ENCODE data around the gene SMYD2.

SMYD2 gene, protein sequence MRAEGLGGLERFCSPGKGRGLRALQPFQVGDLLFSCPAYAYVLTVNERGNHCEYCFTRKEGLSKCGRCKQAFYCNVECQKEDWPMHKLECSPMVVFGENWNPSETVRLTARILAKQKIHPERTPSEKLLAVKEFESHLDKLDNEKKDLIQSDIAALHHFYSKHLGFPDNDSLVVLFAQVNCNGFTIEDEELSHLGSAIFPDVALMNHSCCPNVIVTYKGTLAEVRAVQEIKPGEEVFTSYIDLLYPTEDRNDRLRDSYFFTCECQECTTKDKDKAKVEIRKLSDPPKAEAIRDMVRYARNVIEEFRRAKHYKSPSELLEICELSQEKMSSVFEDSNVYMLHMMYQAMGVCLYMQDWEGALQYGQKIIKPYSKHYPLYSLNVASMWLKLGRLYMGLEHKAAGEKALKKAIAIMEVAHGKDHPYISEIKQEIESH

DNA sequence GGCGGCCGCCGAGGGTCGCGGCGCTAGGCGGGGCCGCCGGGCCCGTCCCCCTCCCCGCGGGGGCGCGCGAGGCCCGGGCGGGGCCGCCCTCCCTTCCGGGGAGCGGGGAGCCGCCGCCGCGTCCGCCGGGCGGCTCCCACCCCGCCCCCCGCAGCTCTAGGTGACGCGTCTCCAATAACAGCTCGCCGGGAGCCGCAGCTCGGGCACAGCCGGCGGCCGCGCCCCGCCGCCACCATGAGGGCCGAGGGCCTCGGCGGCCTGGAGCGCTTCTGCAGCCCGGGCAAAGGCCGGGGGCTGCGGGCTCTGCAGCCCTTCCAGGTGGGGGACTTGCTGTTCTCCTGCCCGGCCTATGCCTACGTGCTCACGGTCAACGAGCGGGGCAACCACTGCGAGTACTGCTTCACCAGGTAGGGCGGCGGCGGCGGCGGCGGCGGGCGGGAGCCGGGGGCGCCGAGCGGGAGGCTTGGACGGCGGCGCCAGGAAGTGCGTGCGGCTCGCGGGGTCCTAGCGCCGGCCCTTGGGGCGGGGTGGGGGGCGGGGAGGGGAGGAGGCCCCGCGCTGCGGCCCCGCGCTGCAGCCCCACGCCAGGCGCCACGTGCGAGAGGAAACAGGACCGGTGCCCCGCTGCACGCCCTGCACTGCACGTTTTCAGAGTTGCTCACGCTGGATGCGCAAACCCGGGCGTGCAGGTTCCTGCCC is at the start of gene SMYD2:
TSS of gene SMYD2 (plus strand) at position 139 of the 699 bp plus-strand sequence. CDS start at position 235, 96 bp downstream.
- peak; percentile 48 to 53 for DNase-seq (ENCODE audit: low read depth in 2 of 2)

DNA sequence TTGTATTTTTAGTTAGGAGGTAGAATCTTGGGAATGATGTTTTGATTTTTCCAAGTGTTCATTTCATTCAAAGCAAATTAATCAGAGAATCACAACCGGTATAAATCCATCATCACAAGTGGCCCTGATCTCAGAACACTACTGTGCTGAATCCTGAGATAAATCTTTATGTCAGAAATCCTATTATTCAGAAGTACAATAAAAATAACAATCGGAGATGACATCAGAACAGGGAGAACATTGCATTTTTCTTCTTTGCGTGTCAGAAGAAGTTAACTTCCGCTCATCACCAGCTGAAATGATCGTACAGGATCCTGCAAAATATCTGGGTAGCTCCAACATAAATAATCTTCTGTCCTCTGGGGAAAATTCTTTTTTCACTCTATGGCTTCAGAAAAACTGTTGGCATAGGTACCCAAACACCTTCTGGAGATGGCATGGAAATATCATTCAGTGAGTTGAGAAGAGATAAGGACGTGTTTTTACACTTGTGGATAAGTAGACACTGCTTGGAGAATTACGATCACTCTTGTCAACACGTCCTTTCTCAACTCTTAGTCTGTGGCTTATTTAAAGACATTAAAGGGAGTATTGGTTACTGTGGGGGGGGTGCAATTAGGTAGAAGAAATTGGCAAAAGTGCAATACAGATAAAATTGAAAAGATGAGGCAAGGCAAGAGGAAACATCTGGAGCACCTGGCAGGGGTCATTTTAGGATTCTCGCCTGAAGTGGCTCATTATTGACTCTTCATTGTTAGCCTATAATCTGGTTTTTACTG is 46.9 kb upstream of the SMYD2 start:
- DNase-seq (ENCODE audit: low read depth in 2 of 2): no peak

DNA sequence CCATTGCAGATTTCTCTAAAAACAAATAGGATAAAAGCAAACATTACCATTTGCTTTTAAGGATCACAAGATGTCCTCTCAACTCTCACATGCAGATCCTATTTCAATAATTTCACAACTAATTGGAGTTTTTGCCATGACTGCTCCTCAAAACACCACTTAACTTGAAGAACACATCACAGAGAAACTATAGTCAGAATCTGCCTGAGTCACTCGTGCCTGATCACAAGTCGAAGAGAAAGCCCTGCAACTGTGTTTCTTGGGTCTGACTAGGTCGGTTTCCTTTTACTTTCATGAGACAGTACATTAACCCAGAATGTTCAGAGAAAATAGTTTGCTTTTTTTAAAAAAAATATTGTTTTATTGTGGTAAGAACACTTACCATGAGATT is 46.3 kb upstream of the SMYD2 start:
- DNase-seq (ENCODE audit: low read depth in 2 of 2): no peak

DNA sequence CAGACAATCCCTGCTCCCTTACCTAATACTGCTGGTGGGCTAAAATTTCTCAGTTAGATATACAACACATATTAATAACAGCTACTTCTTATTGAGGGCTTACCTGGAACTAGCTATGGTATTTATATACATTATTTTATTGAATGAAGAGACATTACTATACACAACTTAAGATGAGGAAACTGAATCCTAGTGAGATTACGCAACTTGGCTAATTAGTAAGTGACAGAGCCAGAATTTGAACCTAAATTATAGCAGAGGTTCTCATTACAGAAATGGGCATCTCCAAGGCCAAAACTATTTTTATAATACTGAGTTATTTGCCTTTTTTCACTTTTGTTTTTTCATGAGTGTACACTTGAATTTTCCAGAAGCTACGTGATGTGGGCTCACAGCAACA is 44.5 kb upstream of the SMYD2 start:
- DNase-seq (ENCODE audit: low read depth in 2 of 2): no peak

DNA sequence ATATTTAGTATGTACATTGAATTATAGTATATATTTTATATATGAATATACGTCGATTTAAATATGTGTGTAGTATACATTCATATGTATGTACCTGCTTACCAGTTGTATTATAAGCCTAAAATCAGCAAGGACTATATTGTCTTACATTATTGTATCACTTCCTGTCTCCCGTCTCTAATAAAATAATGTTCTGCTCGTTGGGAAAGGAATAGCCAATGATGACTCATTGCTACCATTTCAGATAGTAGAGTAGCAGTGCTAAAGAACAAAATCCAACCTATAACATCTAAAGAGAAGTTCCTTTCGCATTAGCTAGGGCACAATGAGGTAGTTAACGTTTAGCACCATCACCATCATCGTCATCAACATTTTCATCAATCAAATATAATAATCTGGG is 39.9 kb upstream of the SMYD2 start:
- DNase-seq (ENCODE audit: low read depth in 2 of 2): no peak

DNA sequence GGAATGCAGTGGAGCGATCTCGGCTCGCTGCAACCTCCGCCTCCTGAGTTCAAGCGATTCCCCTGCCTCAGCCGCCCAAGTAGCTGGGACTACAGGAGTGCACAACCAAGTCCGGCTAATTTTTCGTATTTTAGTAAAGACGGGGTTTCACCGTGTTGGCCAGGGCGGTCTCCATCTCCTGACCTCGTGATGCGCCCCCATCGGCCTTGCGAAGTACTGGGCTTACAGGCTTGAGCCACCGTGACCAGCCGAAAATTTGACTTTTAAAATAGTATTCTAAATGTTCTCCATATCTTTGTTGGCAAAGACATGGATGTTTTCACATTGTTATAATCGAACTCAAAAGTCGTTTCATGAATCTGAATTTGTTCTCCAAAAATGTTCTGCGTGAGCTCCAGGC is 36.7 kb upstream of the SMYD2 start:
- DNase-seq (ENCODE audit: low read depth in 2 of 2): no peak

DNA sequence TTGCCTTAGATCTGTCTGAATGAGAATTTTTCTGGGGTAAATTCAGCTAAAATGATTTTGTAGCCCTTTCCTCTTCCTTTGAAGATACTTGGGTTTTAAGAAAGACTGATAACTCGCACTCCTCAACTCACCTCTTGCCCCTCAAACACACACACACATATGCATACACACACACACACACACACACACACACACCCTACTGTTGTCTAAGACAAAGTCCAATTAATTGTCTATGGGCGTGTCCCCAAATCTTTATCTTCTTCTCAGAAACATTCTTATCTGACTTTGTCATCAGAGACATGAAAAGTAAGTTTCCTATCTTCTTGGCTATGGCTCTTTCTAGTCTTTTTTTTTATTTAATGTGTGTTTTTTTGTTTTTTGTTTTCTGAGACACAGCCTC is 36.1 kb upstream of the SMYD2 start:
- no peak for DNase-seq (ENCODE audit: low read depth in 2 of 2)

DNA sequence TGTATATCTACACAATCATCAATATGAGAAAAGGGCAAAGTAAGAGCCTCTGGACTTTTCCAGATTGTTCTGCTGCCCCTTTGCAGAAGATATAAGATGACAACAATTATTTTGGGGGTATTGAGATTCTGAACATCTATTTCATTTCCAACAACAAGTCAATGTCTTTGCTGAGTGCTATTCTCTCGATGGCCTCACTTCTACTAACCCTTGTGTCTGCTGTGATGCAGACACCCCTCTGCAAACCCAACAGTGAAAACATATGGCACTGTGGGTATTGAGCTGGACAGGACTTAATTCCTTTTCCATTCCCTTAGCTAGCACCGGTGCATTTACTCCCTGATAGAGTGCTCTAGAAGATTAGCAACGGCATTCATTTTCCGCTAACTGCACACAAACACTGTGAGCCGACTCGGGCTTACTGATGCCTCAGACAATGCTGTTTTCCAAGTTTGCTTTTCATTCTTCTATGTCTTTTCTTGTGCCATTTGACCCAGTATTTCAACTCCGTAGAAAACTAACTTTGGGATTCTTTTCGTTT is 33.4 kb upstream of the SMYD2 start:
- no peak for DNase-seq (ENCODE audit: low read depth in 2 of 2)

DNA sequence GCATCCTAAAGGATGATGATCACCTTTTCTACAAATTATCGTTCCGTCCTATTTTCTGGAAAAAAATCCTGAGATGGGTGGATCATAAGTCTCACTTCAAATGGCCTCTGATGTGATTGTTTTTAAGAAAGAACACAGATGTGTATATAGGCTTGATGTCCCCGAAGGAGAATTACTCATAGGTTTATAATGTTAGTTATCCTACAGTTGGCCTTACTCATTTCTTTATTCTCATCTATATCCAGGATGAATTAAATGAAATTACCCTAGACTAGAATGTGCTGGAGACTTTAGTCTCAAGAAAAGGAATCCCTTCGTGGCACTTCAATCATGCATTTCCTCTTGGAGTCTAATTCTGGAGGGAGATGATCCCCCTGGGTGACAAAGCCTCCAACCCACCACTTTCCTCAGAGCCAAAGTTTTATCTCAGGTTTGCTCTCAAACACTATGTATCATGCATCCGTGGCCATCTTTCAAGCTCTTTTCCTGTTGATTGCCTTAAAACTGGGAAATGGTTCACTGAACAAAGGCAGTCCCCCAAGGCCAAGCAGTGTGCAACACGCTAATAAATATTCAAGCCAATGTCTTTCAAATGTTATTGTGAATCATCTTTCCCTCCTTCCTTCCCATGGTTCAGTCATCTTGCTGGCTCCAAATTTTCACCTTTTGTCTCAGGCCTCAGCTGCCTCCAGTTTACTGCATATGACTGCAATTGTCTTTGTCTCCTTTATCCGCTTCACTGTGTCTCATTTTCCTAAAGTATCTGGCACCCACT is 32.5 kb upstream of the SMYD2 start:
- no peak for DNase-seq (ENCODE audit: low read depth in 2 of 2)

DNA sequence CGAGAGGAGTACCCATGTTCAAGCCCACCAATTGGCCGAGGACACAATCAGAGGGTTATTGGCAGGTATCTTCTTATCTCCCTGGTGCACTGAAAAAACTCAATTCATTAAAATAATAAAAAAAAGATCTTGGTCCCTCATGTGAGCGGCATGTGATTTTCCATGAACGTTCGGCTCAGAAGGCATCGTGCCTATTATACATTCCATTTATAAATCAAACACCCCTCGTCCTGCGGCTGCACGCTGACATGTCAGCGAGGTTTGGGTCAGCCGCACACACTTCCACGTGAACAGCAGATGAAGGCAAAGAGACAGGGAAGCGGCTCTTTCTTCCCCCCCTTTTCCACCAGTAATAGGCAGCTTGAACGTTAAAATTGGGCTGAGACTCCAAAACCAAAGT is 31.3 kb upstream of the SMYD2 start:
- no peak for DNase-seq (ENCODE audit: low read depth in 2 of 2)

DNA sequence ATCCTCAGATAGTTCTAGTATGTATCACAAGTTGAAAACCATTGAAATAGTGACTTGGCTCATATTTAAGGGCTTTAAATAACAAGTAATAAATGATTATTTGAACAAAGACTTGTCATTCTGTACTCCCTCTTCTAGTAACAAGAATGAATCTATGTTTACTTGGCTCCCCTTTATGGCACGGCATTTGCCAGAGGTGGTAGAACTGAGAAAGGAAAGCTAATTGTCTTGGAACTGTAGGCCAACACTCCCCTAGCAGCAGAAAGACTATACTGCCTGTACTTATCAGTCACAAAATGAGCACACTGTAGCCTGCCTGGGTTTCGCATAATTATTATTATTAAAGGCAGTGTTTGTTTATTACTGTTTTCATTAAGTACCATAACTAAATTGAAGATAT is 29.6 kb upstream of the SMYD2 start:
- no peak for DNase-seq (ENCODE audit: low read depth in 2 of 2)

DNA sequence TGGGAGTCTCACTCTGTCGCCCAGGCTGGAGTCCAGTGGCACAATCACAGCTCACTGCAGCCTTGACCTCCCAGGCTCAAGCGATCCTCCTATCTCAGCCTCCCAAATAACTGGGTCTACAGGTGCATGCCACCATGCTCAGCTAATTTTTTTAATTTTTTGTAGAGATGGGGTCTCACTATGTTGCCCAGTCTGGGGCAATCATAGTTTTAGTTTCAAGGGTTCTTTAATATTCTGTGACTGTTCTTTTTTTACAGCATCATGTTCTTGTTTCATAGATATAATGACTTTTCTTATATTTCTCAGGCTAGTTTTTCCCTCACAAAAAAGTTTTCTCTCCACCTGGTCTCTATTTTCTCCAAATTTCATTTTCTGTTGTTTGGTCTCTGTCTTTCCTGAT is 25.4 kb upstream of the SMYD2 start:
- DNase-seq (ENCODE audit: low read depth in 2 of 2): no peak

DNA sequence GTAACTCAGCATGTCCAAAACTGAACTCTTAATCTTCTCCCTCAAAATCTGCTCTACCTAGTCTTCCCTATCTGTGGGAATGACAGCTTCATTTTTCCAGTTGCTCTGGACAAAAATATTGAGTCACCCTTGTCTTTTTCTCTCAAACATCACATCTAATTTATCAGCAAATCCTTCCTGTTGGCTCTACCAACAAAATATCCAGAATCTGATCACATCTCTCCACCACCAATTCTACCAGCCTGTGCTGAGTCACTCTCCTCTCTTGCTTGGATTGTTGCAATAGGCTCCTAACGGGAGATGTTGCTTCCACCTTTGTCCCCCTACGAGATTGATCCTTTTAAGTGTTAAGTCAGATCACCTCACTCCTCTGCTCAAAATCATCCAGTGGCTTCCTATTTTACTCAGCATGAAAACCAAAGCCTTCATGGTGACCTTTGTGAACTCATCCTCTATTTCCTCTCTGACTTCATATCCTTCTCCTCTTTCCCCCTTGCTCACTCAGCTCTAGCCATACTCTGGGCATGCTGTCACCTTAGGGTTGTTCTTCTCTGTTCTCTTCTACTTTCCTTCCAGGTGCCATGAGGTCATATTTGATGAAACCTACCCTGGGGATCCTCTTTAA is 21.5 kb upstream of the SMYD2 start:
- DNase-seq (ENCODE audit: low read depth in 2 of 2): no peak

DNA sequence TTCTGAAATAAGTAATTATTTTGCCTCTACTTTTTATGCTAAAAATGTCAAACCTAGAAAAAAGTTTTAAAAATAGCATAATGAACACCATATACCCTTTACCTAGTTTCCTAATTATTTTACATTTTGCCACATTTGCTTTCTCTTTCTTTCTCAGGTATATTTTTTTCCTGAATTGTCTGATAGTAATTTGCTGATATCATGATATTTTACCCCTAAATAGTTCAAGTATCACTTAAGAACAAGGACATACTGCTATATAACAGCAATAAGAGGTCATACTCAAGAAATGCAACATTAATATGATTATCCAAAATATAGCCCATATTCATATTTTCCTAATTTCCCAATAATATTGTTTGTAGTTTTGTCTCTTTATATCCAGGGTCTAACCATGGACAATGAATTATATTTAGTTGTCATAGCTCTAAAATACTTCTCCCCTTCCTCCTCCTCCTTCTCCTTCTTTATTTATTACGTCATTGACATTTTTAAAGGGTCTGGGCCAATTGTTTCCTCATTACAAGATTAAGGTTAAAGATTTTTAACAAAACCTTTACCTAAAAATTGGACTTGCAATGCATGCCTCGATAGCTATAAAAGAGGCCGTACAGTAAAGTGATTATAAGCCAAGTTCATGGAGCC is 20.3 kb upstream of the SMYD2 start:
- DNase-seq (ENCODE audit: low read depth in 2 of 2): no peak

DNA sequence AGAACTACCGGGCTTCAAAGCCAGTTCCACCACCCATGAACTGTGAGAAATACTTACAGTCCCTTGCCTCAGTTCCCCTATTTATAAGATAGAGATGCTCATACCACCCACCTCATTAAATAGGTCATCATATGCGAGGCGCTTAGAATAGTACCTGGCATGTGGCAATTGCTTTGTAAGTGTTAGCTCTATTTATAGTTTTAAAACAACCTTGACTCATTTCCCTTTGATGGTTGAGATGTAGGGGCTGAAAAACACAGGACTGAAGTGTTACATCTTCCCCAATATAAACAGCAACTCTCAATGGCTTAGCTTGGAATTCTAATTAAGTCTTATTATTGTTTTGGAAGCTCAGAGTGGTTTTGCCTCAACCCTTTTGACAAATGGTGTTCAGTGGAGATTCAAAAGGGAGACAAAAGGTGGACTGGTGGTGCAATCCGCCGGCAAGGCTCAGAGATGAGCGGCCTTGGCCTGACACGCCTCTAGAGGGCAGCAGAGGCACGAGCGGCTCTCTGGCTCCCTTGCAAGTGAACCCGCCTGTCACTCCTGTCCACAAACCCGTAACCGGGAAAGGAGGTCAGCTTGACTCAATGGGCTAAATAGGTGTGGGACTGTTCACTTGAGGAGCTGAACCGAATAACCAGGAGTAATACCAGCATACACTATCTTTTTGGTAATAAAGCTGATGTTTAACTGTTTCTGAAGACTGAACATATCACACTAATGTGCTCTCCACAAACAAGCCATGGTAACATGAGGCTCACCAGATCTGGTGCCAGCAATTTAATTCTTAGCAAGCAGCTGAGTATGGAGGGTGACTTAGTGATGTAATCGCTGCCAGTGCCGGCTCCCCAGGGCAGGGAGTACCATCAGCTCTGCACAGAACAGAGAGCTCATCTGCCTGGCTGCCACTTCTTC is 19.5 kb upstream of the SMYD2 start:
- peak; percentile 66 to 72 for DNase-seq (ENCODE audit: low read depth in 2 of 2)

DNA sequence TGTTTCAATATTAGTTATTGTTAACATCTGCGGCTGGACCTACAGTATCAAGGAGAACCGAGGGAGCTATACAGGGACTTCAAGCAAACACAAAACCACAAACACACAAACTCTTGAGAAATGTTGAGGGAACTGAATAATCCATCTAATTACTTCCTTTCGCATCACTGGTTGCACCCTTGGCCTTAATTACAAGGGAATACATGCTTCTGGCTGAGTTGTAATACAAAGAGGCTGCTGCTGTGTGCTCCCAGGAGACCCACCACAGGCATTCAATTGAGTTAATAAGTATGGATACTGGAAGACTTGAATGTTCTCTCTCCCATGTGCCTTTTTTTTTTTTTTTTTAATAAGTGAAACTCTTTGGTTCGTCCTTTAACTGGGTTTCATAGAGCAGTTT is 16.8 kb upstream of the SMYD2 start:
- DNase-seq (ENCODE audit: low read depth in 2 of 2): no peak

DNA sequence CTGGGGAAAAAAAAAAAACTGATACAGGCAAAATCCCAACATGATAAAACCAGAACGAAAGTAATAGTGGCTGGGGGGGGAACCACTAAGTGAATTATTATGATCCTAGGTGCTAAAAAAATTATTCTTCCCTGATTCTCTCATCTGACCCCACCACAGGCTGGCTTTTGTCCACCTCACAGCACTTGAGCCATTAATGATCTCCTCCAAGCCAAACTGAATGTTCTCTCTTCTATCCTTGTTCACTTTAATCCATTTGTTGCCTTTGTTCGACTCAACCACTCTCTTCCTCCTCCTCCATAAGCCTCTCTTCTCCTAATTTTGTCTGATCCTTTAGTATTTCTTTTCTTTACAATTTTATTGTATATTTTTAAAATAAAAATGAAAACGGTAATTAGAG is 16.0 kb upstream of the SMYD2 start:
- no peak for DNase-seq (ENCODE audit: low read depth in 2 of 2)

DNA sequence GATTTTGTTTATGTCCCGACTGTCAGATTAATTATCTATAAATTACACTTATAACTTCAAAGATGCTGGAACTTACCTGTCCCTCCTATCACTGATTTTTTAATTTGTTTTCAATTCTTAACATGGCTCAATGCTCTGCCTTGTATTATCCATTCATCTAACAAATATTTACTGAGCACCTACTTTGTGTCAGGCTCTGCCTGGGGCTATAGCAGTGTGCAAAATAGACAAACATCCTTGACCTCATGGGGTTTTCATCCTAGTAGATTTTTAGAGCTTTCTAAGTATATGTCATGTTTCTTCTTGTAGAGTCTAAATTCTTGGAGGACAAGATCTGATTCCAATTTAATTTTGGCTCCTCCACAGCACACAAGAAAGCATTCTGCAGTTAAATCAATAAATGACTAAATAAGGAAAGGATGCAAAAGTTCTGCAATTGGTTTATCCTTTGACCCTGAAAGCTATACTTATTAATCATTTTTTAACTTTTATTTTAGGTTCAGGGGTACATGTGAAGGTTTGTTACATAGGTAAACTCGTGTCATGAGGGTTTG is 10.8 kb upstream of the SMYD2 start:
- no peak for DNase-seq (ENCODE audit: low read depth in 2 of 2)
